HEK293 (cell line): ENCODE data around the gene FAM98C.

Experiments used
- CTCF ChIA-PET: fragments of 350-600 bp; formaldehyde crosslinking; extraction: SDS; loops from one replicate; lab custom pipeline; 2021; ENCODE audit warnings: antibody characterized with exemption; lab: Yijun Ruan, JAX
- POLR2A ChIA-PET: fragments of 300-600 bp; formaldehyde crosslinking; extraction: SDS; loops from one replicate; lab custom pipeline; 2020; ENCODE audit warnings: antibody characterized with exemption, inconsistent platforms; lab: Yijun Ruan, JAX
- H3K27ac ChIP-seq: fragments of 200-500 bp; sonication (Bioruptor generic); 2 replicates; pipeline ENCODE4 v1.5.1; 2014; ENCODE audit warnings: low read depth, low read length, control low read depth, inconsistent platforms; ENCODE audit errors: extremely low read depth
- H3K36me3 ChIP-seq, 2 experiments: fragments of 200-500 bp in 1 of 2; sonication (Bioruptor generic) in 1 of 2; 1 replicate in 1 of 2; 2 replicates in 1 of 2; pipeline ENCODE4 v1.5.1; 2014 to 2017; ENCODE audit warnings: inconsistent platforms in 2 of 2, low read length in 2 of 2; ENCODE audit not compliant: control insufficient read depth in 2 of 2, insufficient read depth in 1 of 2
- H3K4me1 ChIP-seq: fragments of 200-500 bp; sonication (Bioruptor generic); 2 replicates; pipeline ENCODE4 v1.5.1; 2014; ENCODE audit warnings: mild to moderate bottlenecking, low read length, inconsistent platforms; ENCODE audit not compliant: control insufficient read depth, insufficient read depth
- H3K4me3 ChIP-seq: 2 replicates; pipeline ENCODE4 v1.5.1; 2011; ENCODE audit warnings: low read depth, mild to moderate bottlenecking, control low read depth, low read length, moderate library complexity
- H3K9me3 ChIP-seq: fragments of 200-500 bp; sonication (Bioruptor generic); 2 replicates; pipeline ENCODE4 v1.5.1; 2014; ENCODE audit warnings: low read depth, low read length, inconsistent platforms; ENCODE audit not compliant: control insufficient read depth, insufficient read depth
- BCL11A ChIP-seq: fragments of 450-650 bp; formaldehyde crosslinking; IDR thresholded peaks from 2 replicates; pipeline ENCODE4 v1.5.1; 2016; ENCODE audit warnings: low read depth, missing biosample characterization, missing genetic modification characterization
- CTCF ChIP-seq: fragments of 450-650 bp; formaldehyde crosslinking; IDR thresholded peaks from 2 replicates; pipeline ENCODE4 v1.5.1; 2016; ENCODE audit warnings: missing biosample characterization, missing genetic modification characterization
- KLF16 ChIP-seq: fragments of 450-650 bp; formaldehyde crosslinking; IDR thresholded peaks from 2 replicates; pipeline ENCODE4 v1.5.1; 2017; ENCODE audit warnings: missing biosample characterization, missing genetic modification characterization
- OSR2 ChIP-seq: fragments of 450-650 bp; formaldehyde crosslinking; IDR thresholded peaks from 2 replicates; pipeline ENCODE4 v1.5.1; 2016; ENCODE audit warnings: missing biosample characterization, missing genetic modification characterization
- PRDM1 ChIP-seq: fragments of 450-650 bp; formaldehyde crosslinking; IDR thresholded peaks from 2 replicates; pipeline ENCODE4; 2016; ENCODE audit warnings: missing biosample characterization, missing genetic modification characterization
- PRDM10 ChIP-seq: fragments of 450-650 bp; formaldehyde crosslinking; IDR thresholded peaks from 2 replicates; pipeline ENCODE4 v1.5.1; 2016; ENCODE audit warnings: missing biosample characterization, missing genetic modification characterization
- ZBTB17 ChIP-seq: fragments of 450-650 bp; formaldehyde crosslinking; IDR thresholded peaks from 2 replicates; pipeline ENCODE4 v1.5.1; 2016; ENCODE audit warnings: missing biosample characterization, missing genetic modification characterization
- ZBTB21 ChIP-seq: fragments of 450-650 bp; formaldehyde crosslinking; IDR thresholded peaks from 2 replicates; pipeline ENCODE4 v1.5.1; 2017; ENCODE audit warnings: missing biosample characterization, missing genetic modification characterization
- ZBTB26 ChIP-seq: fragments of 450-650 bp; formaldehyde crosslinking; optimal IDR thresholded peaks from 2 replicates; pipeline ENCODE3; 2016; ENCODE audit warnings: missing biosample characterization, mild to moderate bottlenecking, missing genetic modification characterization
- ZBTB48 ChIP-seq: fragments of 450-650 bp; formaldehyde crosslinking; IDR thresholded peaks from 2 replicates; pipeline ENCODE4 v1.5.1; 2016; ENCODE audit warnings: missing biosample characterization, missing genetic modification characterization
- ZIC2 ChIP-seq: fragments of 450-650 bp; formaldehyde crosslinking; IDR thresholded peaks from 2 replicates; pipeline ENCODE4 v1.5.1; 2016; ENCODE audit warnings: missing biosample characterization, missing genetic modification characterization
- ZNF214 ChIP-seq: fragments of 450-650 bp; formaldehyde crosslinking; IDR thresholded peaks from 2 replicates; pipeline ENCODE4 v1.5.1; 2017; ENCODE audit warnings: missing biosample characterization, mild to moderate bottlenecking, missing genetic modification characterization, borderline replicate concordance
- ZNF223 ChIP-seq: fragments of 450-650 bp; formaldehyde crosslinking; IDR thresholded peaks from 2 replicates; pipeline ENCODE4 v1.5.1; 2016; ENCODE audit warnings: missing biosample characterization, missing genetic modification characterization
- ZNF239 ChIP-seq: fragments of 450-650 bp; formaldehyde crosslinking; IDR thresholded peaks from 2 replicates; pipeline ENCODE4 v1.5.1; 2016; ENCODE audit warnings: missing biosample characterization, missing genetic modification characterization
- ZNF335 ChIP-seq: fragments of 450-650 bp; formaldehyde crosslinking; conservative IDR thresholded peaks from 2 replicates; pipeline ENCODE4 v1.5.1; 2016; ENCODE audit warnings: missing biosample characterization, missing genetic modification characterization
- ZNF398 ChIP-seq: fragments of 450-650 bp; formaldehyde crosslinking; IDR thresholded peaks from 2 replicates; pipeline ENCODE4 v1.5.1; 2017; ENCODE audit warnings: missing biosample characterization, missing genetic modification characterization
- ZNF530 ChIP-seq: fragments of 450-650 bp; formaldehyde crosslinking; IDR thresholded peaks from 2 replicates; pipeline ENCODE4 v1.5.1; 2016; ENCODE audit warnings: low read depth, missing biosample characterization, missing genetic modification characterization
- ZNF544 ChIP-seq: fragments of 450-650 bp; formaldehyde crosslinking; IDR thresholded peaks from 2 replicates; pipeline ENCODE4 v1.5.0; 2017; ENCODE audit warnings: missing biosample characterization, missing genetic modification characterization
- ZNF600 ChIP-seq: fragments of 450-650 bp; formaldehyde crosslinking; IDR thresholded peaks from 2 replicates; pipeline ENCODE4 v1.5.1; 2016; ENCODE audit warnings: missing biosample characterization, missing genetic modification characterization
- ZNF621 ChIP-seq: fragments of 450-650 bp; formaldehyde crosslinking; IDR thresholded peaks from 2 replicates; pipeline ENCODE4 v1.5.1; 2017; ENCODE audit warnings: missing biosample characterization, missing genetic modification characterization
- ZNF623 ChIP-seq: fragments of 450-650 bp; formaldehyde crosslinking; IDR thresholded peaks from 2 replicates; pipeline ENCODE4 v1.5.1; 2016; ENCODE audit warnings: missing biosample characterization, missing genetic modification characterization
- ZNF639 ChIP-seq: fragments of 450-650 bp; formaldehyde crosslinking; IDR thresholded peaks from 2 replicates; pipeline ENCODE4 v1.5.1; 2016; ENCODE audit warnings: missing biosample characterization, missing genetic modification characterization
- ZNF76 ChIP-seq: fragments of 450-650 bp; formaldehyde crosslinking; IDR thresholded peaks from 2 replicates; pipeline ENCODE4; 2016; ENCODE audit warnings: low read depth, missing biosample characterization, missing genetic modification characterization, borderline replicate concordance
- ZNF777 ChIP-seq: fragments of 450-650 bp; formaldehyde crosslinking; IDR thresholded peaks from 2 replicates; pipeline ENCODE4 v1.5.1; 2017; ENCODE audit warnings: missing biosample characterization, missing genetic modification characterization, borderline replicate concordance

FAM98C gene

GRCh38 chr19:38360839-38361631 is 41.9 kb upstream of the FAM98C start (continued):
- TF ChIP-seq PRDM10 (peak; percentile 37; the same call in 1 of the 2 replicates), KLF16 (tag by site-specific recombination) (peak; percentile 78; the same call in 1 of the 2 replicates), ZNF639 (tag by site-specific recombination) (no peak), ZBTB21 (tag by site-specific recombination) (peak; percentile 30; the same call in 1 of the 2 replicates), ZNF623 (tag by site-specific recombination) (no peak), ZNF214 (tag by site-specific recombination) (no peak), ZNF223 (tag by site-specific recombination) (no peak), ZBTB48 (tag by site-specific recombination) (peak; percentile 86), ZNF398 (tag by site-specific recombination) (peak; percentile 4; the same call in 1 of the 2 replicates), ZNF621 (tag by site-specific recombination) (0 out of 2 replicates have a peak, but pooled peaks have one; percentile 21), PRDM1 (tag by site-specific recombination) (0 out of 2 replicates have a peak, but pooled peaks have one; percentile 6)

GRCh38 chr19:38361633-38362075 is 41.2 kb upstream of the FAM98C start:
- H3K9me3 ChIP-seq, result no peaks in the 10 kb centered on the region
- CTCF ChIA-PET, result interaction anchor here (0.6 to 1.4 kb wide), 7 partner anchors 12 to 170 kb away, joined by 3 to 5 read pairs (median 4); partner anchors contain the start of genes CATSPERG and PSMD8
- peaks cover 10% of the 10 kb centered on the region for H3K4me1 ChIP-seq
- H3K36me3 ChIP-seq, result no peaks in the 10 kb centered on the region; a peak in 1 of 3 replicates
- peak overlapping the region; percentile 55 for H3K4me3 ChIP-seq
- H3K27ac ChIP-seq, result no peak overlapping the region
- POLR2A ChIA-PET, result interaction anchor here (0.6 to 2.8 kb wide), 15 partner anchors 8 to 1041 kb away, joined by 3 to 49 read pairs (median 4); partner anchors contain the start of genes EIF3K, FAM98C, GGN and KCNK6
- TF ChIP-seq ZBTB26 (tag by site-specific recombination) (peak; percentile 88), ZNF335 (peak; percentile 97), CTCF (tag by site-specific recombination) (peak; percentile 86), BCL11A (tag by site-specific recombination) (0 out of 2 replicates have a peak, but pooled peaks have one; percentile 4), OSR2 (tag by site-specific recombination) (peak; percentile 69), ZNF239 (tag by site-specific recombination) (no peak), ZBTB17 (tag by site-specific recombination) (peak; percentile 99), ZNF530 (tag by site-specific recombination) (no peak), ZNF544 (tag by site-specific recombination) (no peak), ZNF777 (tag by site-specific recombination) (no peak), ZIC2 (peak; percentile 91), ZNF600 (tag by site-specific recombination) (peak; percentile 76; the same call in 1 of the 2 replicates), ZNF76 (tag by site-specific recombination) (peak; percentile 32; the same call in 1 of the 2 replicates)
